HG03280 (cell line): ENCODE data around the gene CNTNAP2.
"Not testable (repeated sequence)": the region's sequence is repeated elsewhere in the genome, so short reads cannot be mapped to it uniquely, and the experiment has no call there.

Experiments used
- ATAC-seq: cut with Tn5 transposase; IDR thresholded peaks from one replicate; pipeline ENCODE4 v1.9.1; 2021; ENCODE audit warnings: mild to moderate bottlenecking, moderate library complexity; ENCODE audit not compliant: unreplicated experiment

CNTNAP2 gene

GRCh38 chr7:148042935-148043631 lies 1926.5 kb downstream of the CNTNAP2 start:
- no peak for ATAC-seq

- no peak for ATAC-seq
Observed at GRCh38 chr7:148044173-148044572, 1927.6 kb downstream of the CNTNAP2 start.

- no peak for ATAC-seq
Observed at GRCh38 chr7:148045521-148045920, 1928.9 kb downstream of the CNTNAP2 start.

GRCh38 chr7:148049068-148049467 lies 1932.5 kb downstream of the CNTNAP2 start:
- no peak for ATAC-seq

GRCh38 chr7:148050492-148051158 lies 1934.0 kb downstream of the CNTNAP2 start:
- no peak for ATAC-seq

GRCh38 chr7:148056406-148056805 lies 1939.8 kb downstream of the CNTNAP2 start:
- no peak for ATAC-seq

GRCh38 chr7:148058092-148058491 lies 1941.5 kb downstream of the CNTNAP2 start:
- ATAC-seq: no peak

GRCh38 chr7:148058753-148059152 lies 1942.2 kb downstream of the CNTNAP2 start:
- no peak for ATAC-seq

GRCh38 chr7:148060724-148061123 lies 1944.1 kb downstream of the CNTNAP2 start:
- ATAC-seq: peak; percentile 94

GRCh38 chr7:148078111-148078510 lies 1961.5 kb downstream of the CNTNAP2 start:
- not testable (repeated sequence) for ATAC-seq

GRCh38 chr7:148079206-148080080 lies 1962.8 kb downstream of the CNTNAP2 start:
- no peak for ATAC-seq

- no peak for ATAC-seq
Observed at GRCh38 chr7:148083448-148083847, 1966.8 kb downstream of the CNTNAP2 start.

GRCh38 chr7:148084138-148084537 lies 1967.5 kb downstream of the CNTNAP2 start:
- no peak for ATAC-seq

- ATAC-seq: no peak
Observed at GRCh38 chr7:148091882-148092281, 1975.3 kb downstream of the CNTNAP2 start.

GRCh38 chr7:148093375-148094166 lies 1977.0 kb downstream of the CNTNAP2 start:
- no peak for ATAC-seq

GRCh38 chr7:148095066-148095465 lies 1978.5 kb downstream of the CNTNAP2 start:
- ATAC-seq: no peak

- no peak for ATAC-seq
Observed at GRCh38 chr7:148104136-148104716, 1987.6 kb downstream of the CNTNAP2 start.

- ATAC-seq: no peak
Observed at GRCh38 chr7:148104924-148105323, 1988.3 kb downstream of the CNTNAP2 start.

GRCh38 chr7:148105853-148106252 lies 1989.3 kb downstream of the CNTNAP2 start:
- ATAC-seq: no peak

GRCh38 chr7:148107443-148108127 lies 1991.0 kb downstream of the CNTNAP2 start:
- no peak for ATAC-seq
